SK-N-SH treated with all-trans-retinoic acid at 6 μM for 48 hours (cell line): ENCODE results near the gene METTL26.

Experiments
- ARNTL ChIP-seq: fragments of 450-650 bp; formaldehyde crosslinking; IDR thresholded peaks from 2 replicates; pipeline ENCODE4 v1.5.0; 2020; ENCODE audit warnings: low read depth, mild to moderate bottlenecking, moderate library complexity, borderline replicate concordance
- ZFP3 ChIP-seq: fragments of 250-450 bp; sonication (Bioruptor Pico); IDR thresholded peaks from 2 replicates; pipeline ENCODE4 v1.5.0; 2020; ENCODE audit warnings: mild to moderate bottlenecking, moderate library complexity

DNA sequence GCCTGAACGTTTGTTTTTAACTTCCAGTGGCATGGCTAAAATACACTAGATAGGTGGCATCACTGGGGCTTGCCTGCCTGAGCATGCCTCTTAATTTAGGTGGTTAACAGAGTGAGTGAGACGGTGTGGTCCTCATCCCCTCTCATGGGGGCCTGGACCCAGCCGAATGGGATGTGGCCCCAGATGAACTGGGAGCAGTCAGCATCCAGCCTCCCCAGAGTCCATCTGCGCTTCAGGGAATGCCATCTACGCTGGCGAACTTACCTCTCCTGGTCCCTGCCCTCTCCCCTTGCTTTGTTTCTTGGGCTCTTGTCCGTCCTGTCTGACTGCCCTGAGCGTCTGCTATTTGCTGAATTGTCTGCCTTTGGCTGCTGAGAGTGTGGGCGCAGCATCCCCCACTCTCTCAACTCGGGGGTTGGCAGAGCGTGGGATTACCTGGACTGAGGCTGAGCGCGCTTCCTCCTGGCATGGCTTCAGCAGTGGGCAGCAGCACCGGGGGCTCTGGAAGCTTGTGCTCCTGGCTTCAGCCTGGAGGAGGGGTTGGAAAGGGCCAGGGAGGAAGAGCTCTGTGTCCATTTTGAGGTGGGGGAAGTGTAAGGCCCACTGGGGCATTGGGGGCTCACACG is 44.1 kb downstream of the METTL26 start:
- no peak for TF ChIP-seq ARNTL (CRISPR knock-in tag)
- TF ChIP-seq ZFP3, result no peak
